GM12872 (cell line): ENCODE measurements around the gene HOXD9.

Source experiments
- TF ChIP-seq, protein P1 (sequence below): IDR thresholded peaks from 3 replicates; pipeline ENCODE4 v1.5.1; 2011; ENCODE audit warnings: low read depth, mild to moderate bottlenecking, low read length, moderate library complexity; ENCODE audit not compliant: insufficient read depth

Gene HOXD9

DNA sequence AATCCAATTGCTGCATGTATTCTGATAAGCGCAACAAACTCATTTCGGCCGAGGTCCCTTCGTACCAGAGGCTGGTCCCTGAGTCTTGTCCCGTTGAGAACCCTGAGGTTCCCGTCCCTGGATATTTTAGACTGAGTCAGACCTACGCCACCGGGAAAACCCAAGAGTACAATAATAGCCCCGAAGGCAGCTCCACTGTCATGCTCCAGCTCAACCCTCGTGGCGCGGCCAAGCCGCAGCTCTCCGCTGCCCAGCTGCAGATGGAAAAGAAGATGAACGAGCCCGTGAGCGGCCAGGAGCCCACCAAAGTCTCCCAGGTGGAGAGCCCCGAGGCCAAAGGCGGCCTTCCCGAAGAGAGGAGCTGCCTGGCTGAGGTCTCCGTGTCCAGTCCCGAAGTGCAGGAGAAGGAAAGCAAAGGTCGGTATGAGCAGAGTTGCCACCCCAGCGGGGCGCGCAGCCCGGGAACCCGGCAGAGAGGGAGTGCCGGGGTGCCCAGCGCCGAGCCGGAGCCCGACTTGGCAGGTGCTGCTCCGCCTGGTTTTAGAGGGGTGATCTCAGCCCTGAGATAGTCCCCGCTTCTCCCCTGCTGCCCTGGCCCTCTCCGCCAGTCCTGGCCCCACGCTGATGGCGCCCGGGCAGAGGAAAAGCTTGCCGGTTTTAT is 5.2 kb upstream of the HOXD9 start:
- TF ChIP-seq, protein P1, sequence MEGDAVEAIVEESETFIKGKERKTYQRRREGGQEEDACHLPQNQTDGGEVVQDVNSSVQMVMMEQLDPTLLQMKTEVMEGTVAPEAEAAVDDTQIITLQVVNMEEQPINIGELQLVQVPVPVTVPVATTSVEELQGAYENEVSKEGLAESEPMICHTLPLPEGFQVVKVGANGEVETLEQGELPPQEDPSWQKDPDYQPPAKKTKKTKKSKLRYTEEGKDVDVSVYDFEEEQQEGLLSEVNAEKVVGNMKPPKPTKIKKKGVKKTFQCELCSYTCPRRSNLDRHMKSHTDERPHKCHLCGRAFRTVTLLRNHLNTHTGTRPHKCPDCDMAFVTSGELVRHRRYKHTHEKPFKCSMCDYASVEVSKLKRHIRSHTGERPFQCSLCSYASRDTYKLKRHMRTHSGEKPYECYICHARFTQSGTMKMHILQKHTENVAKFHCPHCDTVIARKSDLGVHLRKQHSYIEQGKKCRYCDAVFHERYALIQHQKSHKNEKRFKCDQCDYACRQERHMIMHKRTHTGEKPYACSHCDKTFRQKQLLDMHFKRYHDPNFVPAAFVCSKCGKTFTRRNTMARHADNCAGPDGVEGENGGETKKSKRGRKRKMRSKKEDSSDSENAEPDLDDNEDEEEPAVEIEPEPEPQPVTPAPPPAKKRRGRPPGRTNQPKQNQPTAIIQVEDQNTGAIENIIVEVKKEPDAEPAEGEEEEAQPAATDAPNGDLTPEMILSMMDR: no peak

GRCh38 chr2:176117823-176118371 is 4.6 kb upstream of the HOXD9 start:
- TF ChIP-seq, protein P1: no peak

DNA sequence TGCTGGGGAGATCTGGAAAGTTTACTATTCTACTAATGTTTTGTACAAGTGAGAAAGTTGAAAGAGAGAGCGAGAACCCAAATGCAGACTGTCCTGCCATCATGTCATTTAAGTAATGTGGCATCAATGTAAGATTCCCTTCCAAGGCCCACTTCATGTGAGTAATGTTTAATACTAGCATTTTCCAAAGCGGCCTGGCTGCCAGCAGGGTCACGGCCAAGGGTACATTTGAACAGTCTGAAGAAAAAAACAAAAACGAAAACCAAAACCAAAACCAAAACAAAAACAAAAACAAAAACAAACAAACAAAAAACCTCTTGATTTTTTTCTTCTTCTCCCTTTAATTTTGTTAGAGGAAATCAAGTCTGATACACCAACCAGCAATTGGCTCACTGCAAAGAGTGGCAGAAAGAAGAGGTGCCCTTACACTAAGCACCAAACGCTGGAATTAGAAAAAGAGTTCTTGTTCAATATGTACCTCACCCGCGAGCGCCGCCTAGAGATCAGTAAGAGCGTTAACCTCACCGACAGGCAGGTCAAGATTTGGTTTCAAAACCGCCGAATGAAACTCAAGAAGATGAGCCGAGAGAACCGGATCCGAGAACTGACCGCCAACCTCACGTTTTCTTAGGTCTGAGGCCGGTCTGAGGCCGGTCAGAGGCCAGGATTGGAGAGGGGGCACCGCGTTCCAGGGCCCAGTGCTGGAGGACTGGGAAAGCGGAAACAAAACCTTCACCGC is 3.7 kb upstream of the HOXD9 start:
- TF ChIP-seq, protein P1: peak; percentile 67

DNA sequence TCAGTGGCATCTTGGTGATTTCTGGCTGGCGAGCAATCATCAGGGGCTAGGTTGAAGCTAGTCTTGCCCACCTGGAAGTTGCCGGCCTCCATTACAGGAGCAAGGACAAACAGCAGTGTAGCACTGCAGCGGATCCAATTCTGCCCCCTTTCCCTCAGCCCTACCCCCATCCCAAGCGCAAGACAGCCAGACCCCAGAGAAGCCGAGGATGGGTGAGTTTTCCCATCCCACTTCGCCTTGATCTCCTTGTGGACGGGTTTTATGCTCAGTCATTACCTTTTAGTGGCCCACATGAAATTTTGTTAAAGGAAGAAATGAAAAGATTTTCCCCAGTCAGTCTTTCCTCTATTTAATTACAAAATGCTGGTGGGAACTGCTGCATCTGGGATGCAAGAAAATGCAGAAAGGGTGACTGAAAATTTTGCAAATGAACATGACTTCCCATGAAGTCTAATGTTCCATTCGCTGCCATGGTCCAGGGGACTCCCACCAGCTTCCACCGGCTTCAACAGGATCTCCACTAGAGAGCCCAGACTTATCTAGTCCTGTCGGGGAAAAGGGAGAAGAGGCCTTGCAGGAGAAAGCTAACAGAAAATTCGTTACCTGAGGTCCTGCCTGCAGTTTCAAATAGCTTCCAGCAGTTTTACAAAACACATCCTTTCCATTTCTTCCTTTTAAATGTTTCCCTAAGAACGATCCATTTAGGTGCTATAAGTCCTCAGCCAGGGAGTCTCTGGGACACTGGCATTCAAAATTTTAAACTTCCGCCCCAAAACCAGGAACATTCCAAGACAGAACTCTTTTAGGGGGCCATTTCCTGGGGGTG is 1.9 kb upstream of the HOXD9 start:
- TF ChIP-seq, protein P1: no peak

DNA sequence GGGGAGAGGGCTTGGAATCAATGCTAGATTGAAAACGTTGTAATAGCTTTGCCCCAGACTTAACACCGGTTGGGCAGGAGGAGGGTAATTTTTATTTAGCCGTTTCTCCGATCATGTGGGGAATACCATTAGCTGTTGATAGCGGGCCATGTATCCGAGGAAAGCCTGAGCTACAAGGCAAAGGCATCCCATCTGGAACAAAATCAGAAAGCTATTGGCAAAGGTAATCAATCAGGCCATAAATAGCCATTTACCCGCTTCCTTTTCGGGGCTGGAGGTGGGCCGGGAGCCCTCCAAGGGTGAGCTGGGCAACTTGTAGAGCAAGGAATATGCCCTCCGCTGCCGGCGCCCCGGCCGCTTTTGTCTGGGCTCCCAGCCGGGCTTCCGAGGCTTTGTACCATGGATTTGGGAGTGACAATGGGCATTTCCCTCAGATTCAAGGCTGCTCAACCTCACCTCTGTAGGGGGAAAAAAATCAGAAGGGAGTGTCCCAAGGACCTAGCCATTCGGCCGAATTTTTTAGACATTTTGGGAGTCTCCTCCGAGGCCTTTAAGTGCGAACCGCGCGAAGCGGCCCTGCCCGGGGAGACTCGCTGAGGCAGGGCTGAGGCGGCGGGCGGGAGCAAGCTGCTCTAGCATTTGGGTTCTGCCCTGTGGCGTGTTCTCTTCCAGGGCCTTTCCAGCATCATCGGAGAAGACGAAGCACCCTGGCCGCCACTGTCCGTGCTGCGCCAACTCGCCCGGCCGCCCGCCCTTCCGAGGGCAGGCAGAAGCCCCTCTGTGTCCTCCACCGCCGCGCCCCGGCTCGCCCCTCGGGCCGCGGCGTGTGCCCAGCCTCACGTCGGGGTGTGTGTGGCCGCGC is 1.1 kb upstream of the HOXD9 start:
- TF ChIP-seq, protein P1: no peak

- TF ChIP-seq, protein P1: no peak
Measured at GRCh38 chr2:176122052-176122682, 352 bp upstream of the HOXD9 start.
